ENCODE data around the gene SMOC2. TPM values are rescaled to one million over a fixed set of nuclear protein-coding genes. Genes with fewer than 3 reads are reported as not detected.

Gene SMOC2
- total and polyA plus RNA-seq, 2 of the 13 experiments (the other 11 are each of a cell fraction or from before 2014, with no cell fraction given) = not detected

DNA sequence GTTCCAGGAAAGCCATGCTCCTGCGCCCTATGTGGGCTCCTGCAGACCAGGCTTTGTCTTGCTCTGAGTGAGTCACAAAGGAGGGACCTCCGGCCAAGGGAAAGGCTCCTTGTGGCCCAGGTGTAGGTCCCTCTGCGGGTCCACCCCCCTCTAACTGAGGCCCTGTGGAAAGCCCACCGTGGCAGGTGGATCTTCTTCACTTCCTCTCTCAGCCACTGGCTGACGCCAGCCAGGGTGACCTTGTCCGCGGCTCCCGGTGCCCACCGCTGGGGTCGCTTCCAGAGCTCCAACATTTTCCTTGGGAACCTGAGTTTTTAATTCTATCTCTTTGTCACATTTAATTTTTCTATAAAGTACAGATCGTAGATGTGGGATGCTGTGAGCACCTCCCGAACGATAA, 54.1 kb downstream of the SMOC2 start:
- BruUV-seq (replicated peaks) = no TSS peak
- no peak for TF ChIP-seq NR2F1 (CRISPR knock-in tag; IDR thresholded peaks at IDR 0.05)
- no peak for TF ChIP-seq NCOR1 (IDR thresholded peaks at IDR 0.05; ENCODE audit: borderline replicate concordance, low read length)
- TF ChIP-seq ZNF274 (CRISPR knock-in tag; IDR thresholded peaks at IDR 0.05) = no peak
- TF ChIP-seq, protein P1, sequence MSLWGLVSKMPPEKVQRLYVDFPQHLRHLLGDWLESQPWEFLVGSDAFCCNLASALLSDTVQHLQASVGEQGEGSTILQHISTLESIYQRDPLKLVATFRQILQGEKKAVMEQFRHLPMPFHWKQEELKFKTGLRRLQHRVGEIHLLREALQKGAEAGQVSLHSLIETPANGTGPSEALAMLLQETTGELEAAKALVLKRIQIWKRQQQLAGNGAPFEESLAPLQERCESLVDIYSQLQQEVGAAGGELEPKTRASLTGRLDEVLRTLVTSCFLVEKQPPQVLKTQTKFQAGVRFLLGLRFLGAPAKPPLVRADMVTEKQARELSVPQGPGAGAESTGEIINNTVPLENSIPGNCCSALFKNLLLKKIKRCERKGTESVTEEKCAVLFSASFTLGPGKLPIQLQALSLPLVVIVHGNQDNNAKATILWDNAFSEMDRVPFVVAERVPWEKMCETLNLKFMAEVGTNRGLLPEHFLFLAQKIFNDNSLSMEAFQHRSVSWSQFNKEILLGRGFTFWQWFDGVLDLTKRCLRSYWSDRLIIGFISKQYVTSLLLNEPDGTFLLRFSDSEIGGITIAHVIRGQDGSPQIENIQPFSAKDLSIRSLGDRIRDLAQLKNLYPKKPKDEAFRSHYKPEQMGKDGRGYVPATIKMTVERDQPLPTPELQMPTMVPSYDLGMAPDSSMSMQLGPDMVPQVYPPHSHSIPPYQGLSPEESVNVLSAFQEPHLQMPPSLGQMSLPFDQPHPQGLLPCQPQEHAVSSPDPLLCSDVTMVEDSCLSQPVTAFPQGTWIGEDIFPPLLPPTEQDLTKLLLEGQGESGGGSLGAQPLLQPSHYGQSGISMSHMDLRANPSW (CRISPR knock-in tag; IDR thresholded peaks at IDR 0.05; ENCODE audit: borderline replicate concordance) = no peak
- TF ChIP-seq SAFB2 (CRISPR knock-in tag; IDR thresholded peaks at IDR 0.05; ENCODE audit: borderline replicate concordance, low read depth) = no peak
- no peak for TF ChIP-seq HNRNPL (IDR thresholded peaks at IDR 0.05; ENCODE audit: low read depth, low read length)
- no peak for TF ChIP-seq REPIN1 (CRISPR knock-in tag; IDR thresholded peaks at IDR 0.05; ENCODE audit: borderline replicate concordance, low read depth)
- TF ChIP-seq, protein P2, sequence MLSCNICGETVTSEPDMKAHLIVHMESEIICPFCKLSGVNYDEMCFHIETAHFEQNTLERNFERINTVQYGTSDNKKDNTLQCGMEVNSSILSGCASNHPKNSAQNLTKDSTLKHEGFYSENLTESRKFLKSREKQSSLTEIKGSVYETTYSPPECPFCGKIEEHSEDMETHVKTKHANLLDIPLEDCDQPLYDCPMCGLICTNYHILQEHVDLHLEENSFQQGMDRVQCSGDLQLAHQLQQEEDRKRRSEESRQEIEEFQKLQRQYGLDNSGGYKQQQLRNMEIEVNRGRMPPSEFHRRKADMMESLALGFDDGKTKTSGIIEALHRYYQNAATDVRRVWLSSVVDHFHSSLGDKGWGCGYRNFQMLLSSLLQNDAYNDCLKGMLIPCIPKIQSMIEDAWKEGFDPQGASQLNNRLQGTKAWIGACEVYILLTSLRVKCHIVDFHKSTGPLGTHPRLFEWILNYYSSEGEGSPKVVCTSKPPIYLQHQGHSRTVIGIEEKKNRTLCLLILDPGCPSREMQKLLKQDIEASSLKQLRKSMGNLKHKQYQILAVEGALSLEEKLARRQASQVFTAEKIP (CRISPR knock-in tag; IDR thresholded peaks at IDR 0.05; ENCODE audit: borderline replicate concordance) = no peak
- TF ChIP-seq SMARCE1 (IDR thresholded peaks at IDR 0.05; ENCODE audit: borderline replicate concordance) = no peak
- TF ChIP-seq SIX4 (CRISPR knock-in tag; IDR thresholded peaks at IDR 0.05) = no peak
- TF ChIP-seq CEBPB (IDR thresholded peaks at IDR 0.05; ENCODE audit: borderline replicate concordance, low read depth, low read length) = no peak
- no peak for TF ChIP-seq GLI4 (CRISPR knock-in tag; IDR thresholded peaks at IDR 0.05; ENCODE audit: borderline replicate concordance)
- ATAC-seq = no peak
- Histone ChIP-seq H3K4me1 (ENCODE audit: insufficient read depth, low read length) (peaks cover 10% of the 10 kb centered on the region), H3K4me2 (ENCODE audit: low read depth, low read length) (no peak overlapping the region), H3K27me3 (ENCODE audit: control insufficient read depth in 1 of 2, insufficient read depth in 2 of 2, low read length in 2 of 2) (peaks cover 13 to 58% of the 10 kb centered on the region in 2 experiments), H2AFZ (ENCODE audit: low read length) (no peak overlapping the region), H3K4me3 (replicated peaks in 1 of 3; ENCODE audit: insufficient read depth in 1 of 3, low read depth in 2 of 3, low read length in 3 of 3) (no peak overlapping the region), H3K36me3 (replicated peaks in 1 of 2; ENCODE audit: control insufficient read depth in 1 of 2, insufficient read depth in 2 of 2, low read length in 2 of 2) (no peaks in the 10 kb centered on the region), H3K9ac (ENCODE audit: insufficient read depth, low read depth, low read length) (no peak overlapping the region), H3K9me3 (ENCODE audit: low read length) (no peaks in the 10 kb centered on the region), H3K27ac (ENCODE audit: extremely low read length, insufficient read depth, low read length) (no peak overlapping the region), H3K79me2 (ENCODE audit: insufficient read depth, low read length) (no peaks in the 10 kb centered on the region), H4K20me1 (ENCODE audit: insufficient read depth, low read length) (no peaks in the 10 kb centered on the region)
- no peak for FAIRE-seq
- intact Hi-C loops (cut with micrococcal nuclease; ENCODE audit: unreplicated experiment) (no loop called here), in situ Hi-C loops (cut with HindIII; ENCODE audit: extremely low pct_ligation_motif_present, low pct_unique_long_range_greater_than_20kb) (no loop called here)
- ChIA-PET CTCF (ENCODE audit: low intra/inter-chr PET ratio, low total read pairs) (no interaction called here), POLR2A (no interaction called here)
- DNase-seq (ENCODE audit: low spot score) = no peak
- WGBS (ENCODE audit: low lambda C conversion rate) = 61% methylated on average over 13 of the region's 13 CpGs

Data from HepG2 (cell line).